HUES64 (cell line): ENCODE measurements around the gene MPDZ.

Source experiments
- H3K27ac ChIP-seq: 2 replicates; pipeline ENCODE4 v1.7.0; 2013; ENCODE audit warnings: low read depth, low read length, inconsistent platforms
- H3K27me3 ChIP-seq: 2 replicates; pipeline ENCODE4 v1.6.1; 2013; ENCODE audit warnings: mild to moderate bottlenecking, low read length; ENCODE audit not compliant: insufficient read depth
- H3K36me3 ChIP-seq: 2 replicates; pipeline ENCODE4 v1.6.1; 2013; ENCODE audit warnings: mild to moderate bottlenecking, low read length; ENCODE audit not compliant: insufficient read depth
- H3K4me1 ChIP-seq: 2 replicates; pipeline ENCODE4 v1.6.1; 2013; ENCODE audit warnings: mild to moderate bottlenecking, low read length, moderate library complexity; ENCODE audit not compliant: insufficient read depth
- H3K4me3 ChIP-seq: 2 replicates; pipeline ENCODE4 v1.5.1; 2013; ENCODE audit warnings: mild to moderate bottlenecking, low read length, moderate library complexity
- H3K9ac ChIP-seq: 2 replicates; pipeline ENCODE4 v1.6.1; 2013; ENCODE audit warnings: mild to moderate bottlenecking, low read depth, low read length
- H3K9me3 ChIP-seq: 2 replicates; pipeline ENCODE4 v1.6.1; 2013; ENCODE audit warnings: low read depth, low read length; ENCODE audit not compliant: insufficient read depth
- WGBS: fragments of 150-250, 120-280 bp; methylation state at CpG from one replicate; pipeline ENCODE4 v1.1.7; 2013; ENCODE audit warnings: missing lambda C conversion rate; 5-methylcytosine and 5-hydroxymethylcytosine counted together

MPDZ gene

DNA sequence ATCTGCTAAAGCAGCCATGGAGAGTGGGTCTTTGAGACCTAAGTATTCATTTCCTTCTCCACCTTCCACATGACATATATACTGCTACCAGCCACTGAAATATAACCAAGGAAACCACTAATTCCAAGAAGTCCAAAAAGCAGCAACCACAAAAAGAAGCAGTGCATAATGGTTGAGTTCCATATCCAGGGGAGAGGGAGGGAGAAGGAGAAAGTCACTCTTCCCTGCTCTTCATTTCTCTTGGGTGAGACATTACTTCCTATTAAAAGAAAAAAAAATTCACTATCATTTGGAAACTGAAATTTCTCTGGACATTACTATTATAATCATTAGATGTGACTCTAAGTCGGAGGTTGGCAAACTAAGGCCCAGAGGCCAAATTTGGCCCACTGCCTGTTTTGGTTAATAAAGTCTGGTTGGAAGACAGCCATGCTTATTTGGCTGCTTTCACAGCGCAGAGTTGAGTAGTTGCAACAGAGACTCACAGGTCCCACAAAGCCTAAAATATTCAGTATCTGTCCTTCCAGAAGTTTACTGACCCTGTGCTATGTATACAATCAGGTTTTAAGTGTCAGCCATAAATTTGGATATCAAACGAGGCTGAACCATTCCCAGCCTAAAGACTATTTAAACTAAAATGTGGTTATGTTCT is 168.6 kb downstream of the MPDZ start:
- H3K27me3 ChIP-seq: no peaks in the 10 kb centered on the region
- peaks cover 86% of the 10 kb centered on the region for H3K36me3 ChIP-seq
- H3K27ac ChIP-seq: no peak overlapping the region
- H3K4me1 ChIP-seq: no peaks in the 10 kb centered on the region; the same call in 1 of the 2 replicates
- no peaks in the 10 kb centered on the region for H3K9me3 ChIP-seq
- H3K9ac ChIP-seq: no peak overlapping the region
- WGBS: 65% methylated on average over 3 of the region's 3 CpGs
- no peak overlapping the region for H3K4me3 ChIP-seq

- H3K36me3 ChIP-seq: peaks cover 94% of the 10 kb centered on the region
- 98% methylated on average over 5 of the region's 5 CpGs for WGBS
- H3K9me3 ChIP-seq: no peaks in the 10 kb centered on the region
- H3K27me3 ChIP-seq: no peaks in the 10 kb centered on the region
- no peak overlapping the region for H3K9ac ChIP-seq
- H3K4me3 ChIP-seq: no peak overlapping the region
- H3K4me1 ChIP-seq: no peaks in the 10 kb centered on the region; the same call in 1 of the 2 replicates
- no peak overlapping the region for H3K27ac ChIP-seq
Measured at GRCh38 chr9:13109781-13110180, 169.7 kb downstream of the MPDZ start.

DNA sequence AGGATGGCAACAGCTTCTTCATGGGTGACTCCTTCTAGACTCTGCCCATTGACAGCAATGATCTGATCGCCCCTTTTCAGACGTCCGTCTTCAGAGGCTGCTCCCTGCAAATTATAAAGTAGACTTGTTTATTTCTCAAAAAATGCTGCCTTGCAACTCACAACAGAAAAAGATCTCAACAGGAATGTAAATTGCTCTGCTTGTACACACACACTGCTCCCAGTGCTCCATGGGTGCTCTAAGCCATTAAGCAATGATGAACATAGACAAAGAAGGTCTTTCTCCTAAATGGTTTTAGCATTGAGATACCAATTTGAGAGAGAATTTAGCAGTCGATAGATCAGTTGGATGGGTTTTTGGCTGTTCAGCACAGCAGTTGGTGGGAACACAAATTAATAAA is 172.5 kb downstream of the MPDZ start:
- H3K27ac ChIP-seq: no peak overlapping the region
- H3K9ac ChIP-seq: no peak overlapping the region
- H3K36me3 ChIP-seq: peaks cover 84% of the 10 kb centered on the region
- 96% methylated on average over 4 of the region's 4 CpGs for WGBS
- H3K9me3 ChIP-seq: no peaks in the 10 kb centered on the region
- no peak overlapping the region for H3K4me3 ChIP-seq
- no peaks in the 10 kb centered on the region; the same call in 1 of the 2 replicates for H3K4me1 ChIP-seq
- no peaks in the 10 kb centered on the region for H3K27me3 ChIP-seq

- no peaks in the 10 kb centered on the region for H3K9me3 ChIP-seq
- 100% methylated on average over 1 of the region's 1 CpG for WGBS
- no peaks in the 10 kb centered on the region for H3K4me1 ChIP-seq
- H3K9ac ChIP-seq: no peak overlapping the region
- H3K27ac ChIP-seq: no peak overlapping the region
- no peak overlapping the region for H3K4me3 ChIP-seq
- no peaks in the 10 kb centered on the region for H3K27me3 ChIP-seq
- H3K36me3 ChIP-seq: peaks cover 26% of the 10 kb centered on the region
Measured at GRCh38 chr9:13100914-13101572, 178.4 kb downstream of the MPDZ start.

DNA sequence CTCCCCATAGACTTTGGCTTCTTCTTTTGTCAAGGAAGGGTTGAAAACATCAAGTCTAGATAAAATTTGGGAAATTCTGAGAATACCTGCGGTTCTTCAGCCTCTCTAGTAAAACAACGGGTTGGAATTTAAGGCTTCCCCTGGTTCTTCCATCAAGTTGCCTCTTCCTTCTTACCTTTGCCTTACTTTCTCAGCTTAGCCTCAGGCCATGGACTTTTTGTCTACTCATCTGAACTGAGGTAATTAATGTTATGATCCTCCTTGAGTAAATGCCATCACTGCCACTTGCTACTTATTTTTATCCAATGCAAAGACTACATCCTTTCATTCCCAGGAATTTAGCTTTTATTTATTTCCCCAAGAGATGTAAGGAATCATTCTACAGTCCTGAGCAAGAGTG is 184.4 kb downstream of the MPDZ start:
- Histone ChIP-seq H3K4me1 (no peaks in the 10 kb centered on the region), H3K9ac (no peak overlapping the region), H3K4me3 (no peak overlapping the region), H3K27me3 (no peaks in the 10 kb centered on the region), H3K36me3 (no peaks in the 10 kb centered on the region), H3K27ac (no peak overlapping the region), H3K9me3 (no peaks in the 10 kb centered on the region)
- WGBS: 97% methylated on average over 2 of the region's 2 CpGs

DNA sequence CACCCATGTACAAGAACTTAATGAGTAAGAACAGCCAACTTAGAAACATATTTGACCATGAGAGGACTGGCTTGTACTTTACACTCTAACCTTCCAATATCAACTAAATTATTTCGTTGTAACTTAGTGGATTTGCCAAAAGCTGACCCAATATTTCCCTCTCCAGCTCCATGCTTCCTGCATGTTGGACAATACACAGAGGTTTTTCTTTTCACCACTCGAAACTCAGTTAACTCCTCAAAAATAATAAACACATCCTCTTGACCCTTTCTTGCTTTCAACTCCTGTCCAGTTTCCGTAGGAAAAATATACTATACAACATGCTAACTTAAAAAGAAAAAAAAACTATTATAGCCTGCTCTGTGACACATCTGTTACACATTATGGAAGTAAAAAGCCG is 188.9 kb downstream of the MPDZ start:
- WGBS: 95% methylated on average over 4 of the region's 4 CpGs
- no peak overlapping the region for H3K4me3 ChIP-seq
- H3K9me3 ChIP-seq: no peaks in the 10 kb centered on the region
- no peaks in the 10 kb centered on the region for H3K36me3 ChIP-seq
- H3K4me1 ChIP-seq: peaks cover 10% of the 10 kb centered on the region
- H3K27me3 ChIP-seq: no peaks in the 10 kb centered on the region
- no peak overlapping the region for H3K9ac ChIP-seq
- no peak overlapping the region for H3K27ac ChIP-seq

DNA sequence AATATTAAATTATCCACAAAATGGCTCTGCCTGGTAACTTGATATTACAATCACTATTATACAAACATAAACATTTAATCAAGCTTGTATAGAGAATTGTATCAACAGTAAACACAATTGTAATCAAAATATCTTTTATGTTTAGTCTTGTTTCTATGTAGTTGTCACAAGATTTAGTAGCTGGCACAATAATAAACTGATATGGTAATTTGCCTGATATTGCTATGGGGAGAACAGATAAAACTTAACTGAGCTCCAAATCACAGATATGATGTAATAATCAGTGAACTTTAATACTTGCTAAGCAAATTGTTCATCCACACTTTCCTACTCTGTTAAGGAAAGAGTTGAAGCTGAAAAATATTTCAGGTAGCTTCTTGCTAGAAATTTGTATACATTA is 189.8 kb downstream of the MPDZ start:
- H3K4me3 ChIP-seq: no peak overlapping the region
- H3K9ac ChIP-seq: no peak overlapping the region
- no peak overlapping the region for H3K27ac ChIP-seq
- no peaks in the 10 kb centered on the region for H3K36me3 ChIP-seq
- no peaks in the 10 kb centered on the region for H3K27me3 ChIP-seq
- H3K4me1 ChIP-seq: peaks cover 10% of the 10 kb centered on the region
- H3K9me3 ChIP-seq: no peaks in the 10 kb centered on the region

GRCh38 chr9:13088720-13089427 is 190.6 kb downstream of the MPDZ start:
- Histone ChIP-seq H3K9ac (no peak overlapping the region), H3K9me3 (no peaks in the 10 kb centered on the region), H3K27me3 (no peaks in the 10 kb centered on the region), H3K27ac (no peak overlapping the region), H3K4me3 (no peak overlapping the region), H3K4me1 (peaks cover 10% of the 10 kb centered on the region), H3K36me3 (no peaks in the 10 kb centered on the region)
- WGBS: 28% methylated on average over 10 of the region's 10 CpGs

DNA sequence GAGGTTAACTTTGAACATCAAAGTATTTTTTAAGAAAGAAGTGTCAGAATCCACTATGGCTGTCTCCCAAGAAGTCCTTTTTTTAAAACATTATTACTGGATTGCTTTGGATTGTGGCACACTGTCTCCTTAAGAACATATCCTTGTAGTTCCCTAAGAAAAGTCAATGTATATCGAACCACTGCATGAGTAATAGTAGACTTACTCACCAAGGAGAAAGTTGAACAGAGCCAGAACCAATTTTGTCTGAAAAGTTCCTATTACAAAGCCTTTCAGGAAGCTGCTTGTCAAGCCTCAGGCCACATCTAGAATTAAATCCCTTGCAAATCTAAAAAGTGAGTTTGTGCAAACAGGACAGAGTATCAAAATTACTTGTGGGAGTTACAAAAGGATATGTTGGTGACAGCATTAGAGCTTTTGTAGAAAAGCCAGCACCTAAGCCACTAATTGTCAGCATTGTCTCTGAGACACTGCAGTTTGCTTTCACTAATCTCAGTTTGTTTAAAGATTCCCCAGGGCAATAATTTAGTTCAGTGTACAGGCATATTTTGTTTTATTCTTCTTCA is 195.4 kb downstream of the MPDZ start:
- Histone ChIP-seq H3K9me3 (no peaks in the 10 kb centered on the region), H3K9ac (no peak overlapping the region), H3K4me1 (peaks cover 9% of the 10 kb centered on the region), H3K27ac (no peak overlapping the region), H3K27me3 (no peaks in the 10 kb centered on the region), H3K4me3 (no peak overlapping the region), H3K36me3 (no peaks in the 10 kb centered on the region)
- 100% methylated on average over 1 of the region's 1 CpG for WGBS

GRCh38 chr9:13083366-13083765 is 196.1 kb downstream of the MPDZ start:
- no peaks in the 10 kb centered on the region for H3K36me3 ChIP-seq
- 98% methylated on average over 2 of the region's 2 CpGs for WGBS
- H3K4me3 ChIP-seq: no peak overlapping the region
- no peaks in the 10 kb centered on the region for H3K9me3 ChIP-seq
- H3K27me3 ChIP-seq: no peaks in the 10 kb centered on the region
- H3K9ac ChIP-seq: no peak overlapping the region
- H3K27ac ChIP-seq: no peak overlapping the region
- peaks cover 3% of the 10 kb centered on the region for H3K4me1 ChIP-seq

- no peaks in the 10 kb centered on the region; the same call in 1 of the 2 replicates for H3K4me1 ChIP-seq
- H3K4me3 ChIP-seq: no peak overlapping the region
- H3K36me3 ChIP-seq: no peaks in the 10 kb centered on the region
- no peaks in the 10 kb centered on the region for H3K9me3 ChIP-seq
- H3K9ac ChIP-seq: no peak overlapping the region
- no peak overlapping the region for H3K27ac ChIP-seq
- WGBS: 100% methylated on average over 2 of the region's 2 CpGs
- H3K27me3 ChIP-seq: no peaks in the 10 kb centered on the region
Measured at GRCh38 chr9:13082796-13083195, 196.7 kb downstream of the MPDZ start.
